Measurements from ENCODE around the gene MLEC. TPM values are rescaled to one million over a fixed set of nuclear protein-coding genes. Genes with fewer than 3 reads are reported as not detected.
A peak's percentile ranks its signal among the peaks of the same experiment; 100 is the strongest.

The MLEC gene
- total RNA-seq, 1 donor from 2014 or later: 144 TPM

DNA sequence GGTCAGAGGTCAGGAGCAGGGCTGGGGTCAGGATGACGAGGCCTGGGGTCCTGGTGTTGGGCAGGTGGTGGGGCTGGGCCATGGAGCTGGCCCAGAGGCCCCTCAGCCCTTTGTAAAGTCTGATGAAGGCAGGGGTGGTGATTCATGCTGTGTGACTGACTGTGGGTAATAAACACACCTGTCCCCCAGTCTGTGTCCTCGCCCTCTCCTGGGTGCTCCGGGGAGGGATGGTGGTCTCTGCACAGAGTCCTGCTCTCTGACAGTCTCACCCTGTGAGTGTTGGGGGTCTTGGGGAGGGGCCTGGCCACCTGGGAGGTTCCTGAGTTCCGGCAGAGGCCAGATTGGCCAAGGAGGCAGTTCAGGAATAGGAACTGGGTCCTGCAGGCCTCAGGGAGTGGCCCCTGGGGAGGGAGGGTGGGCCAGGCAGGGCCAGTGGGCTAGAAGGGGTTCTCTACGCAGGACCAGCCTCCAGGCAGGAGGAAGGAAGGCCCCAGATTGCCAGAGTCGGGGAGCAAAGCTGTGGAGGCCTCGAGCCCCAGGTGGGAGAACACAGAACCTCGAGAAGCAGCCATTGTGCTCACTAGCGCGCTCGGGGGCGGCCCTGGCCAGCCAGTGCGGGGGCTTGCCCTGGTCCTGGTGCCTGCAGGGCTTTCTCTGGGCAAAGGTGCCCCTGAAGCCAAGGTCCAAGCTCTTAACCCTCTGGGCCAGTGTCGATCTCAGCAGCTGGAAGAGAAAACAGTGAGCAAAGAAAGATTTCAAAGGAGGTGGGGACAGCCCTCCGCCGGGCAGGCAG lies 53.1 kb downstream of the MLEC start:
- Mint-ChIP-seq H3K4me3 (ENCODE audit: unreplicated experiment) (no peak overlapping the region), H3K27ac (ENCODE audit: unreplicated experiment) (no peak overlapping the region), H3K4me1 (ENCODE audit: low read depth) (no peaks in the 10 kb centered on the region), H3K9me3 (ENCODE audit: low read depth) (no peaks in the 10 kb centered on the region), H3K36me3 (ENCODE audit: low read depth) (no peaks in the 10 kb centered on the region), H3K27me3 (ENCODE audit: low read depth) (no peaks in the 10 kb centered on the region)
- peak; percentile 78 for DNase-seq (ENCODE audit: low spot score)
- TF ChIP-seq, protein P1, sequence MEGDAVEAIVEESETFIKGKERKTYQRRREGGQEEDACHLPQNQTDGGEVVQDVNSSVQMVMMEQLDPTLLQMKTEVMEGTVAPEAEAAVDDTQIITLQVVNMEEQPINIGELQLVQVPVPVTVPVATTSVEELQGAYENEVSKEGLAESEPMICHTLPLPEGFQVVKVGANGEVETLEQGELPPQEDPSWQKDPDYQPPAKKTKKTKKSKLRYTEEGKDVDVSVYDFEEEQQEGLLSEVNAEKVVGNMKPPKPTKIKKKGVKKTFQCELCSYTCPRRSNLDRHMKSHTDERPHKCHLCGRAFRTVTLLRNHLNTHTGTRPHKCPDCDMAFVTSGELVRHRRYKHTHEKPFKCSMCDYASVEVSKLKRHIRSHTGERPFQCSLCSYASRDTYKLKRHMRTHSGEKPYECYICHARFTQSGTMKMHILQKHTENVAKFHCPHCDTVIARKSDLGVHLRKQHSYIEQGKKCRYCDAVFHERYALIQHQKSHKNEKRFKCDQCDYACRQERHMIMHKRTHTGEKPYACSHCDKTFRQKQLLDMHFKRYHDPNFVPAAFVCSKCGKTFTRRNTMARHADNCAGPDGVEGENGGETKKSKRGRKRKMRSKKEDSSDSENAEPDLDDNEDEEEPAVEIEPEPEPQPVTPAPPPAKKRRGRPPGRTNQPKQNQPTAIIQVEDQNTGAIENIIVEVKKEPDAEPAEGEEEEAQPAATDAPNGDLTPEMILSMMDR (IDR thresholded peaks at IDR 0.05): no peak

DNA sequence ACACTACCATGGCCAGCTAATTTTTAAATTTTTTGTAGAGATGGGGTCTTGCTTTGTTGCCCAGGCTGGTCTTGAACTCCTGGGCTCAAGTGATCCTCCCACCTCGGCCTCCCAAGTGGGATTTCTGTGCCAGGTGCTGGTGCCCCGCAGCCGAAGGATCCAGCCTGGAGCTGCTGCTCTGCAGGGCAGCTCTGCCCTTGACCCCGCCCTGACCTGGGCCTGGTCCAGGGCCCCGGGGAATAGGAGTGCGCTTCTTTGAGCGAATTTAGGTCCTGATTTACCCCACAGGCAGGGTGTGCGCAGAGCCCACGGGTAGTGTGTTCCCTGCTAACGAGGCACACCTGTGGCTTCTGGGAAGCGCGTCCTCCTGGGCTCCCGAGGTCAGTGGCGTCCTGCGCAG lies 53.9 kb downstream of the MLEC start:
- Mint-ChIP-seq H3K9me3 (ENCODE audit: low read depth) (no peaks in the 10 kb centered on the region), H3K4me1 (ENCODE audit: low read depth) (no peaks in the 10 kb centered on the region), H3K27ac (ENCODE audit: unreplicated experiment) (no peak overlapping the region), H3K27me3 (ENCODE audit: low read depth) (no peaks in the 10 kb centered on the region), H3K36me3 (ENCODE audit: low read depth) (no peaks in the 10 kb centered on the region), H3K4me3 (ENCODE audit: unreplicated experiment) (no peak overlapping the region)
- no peak for DNase-seq (ENCODE audit: low spot score)
- TF ChIP-seq, protein P1 (IDR thresholded peaks at IDR 0.05): no peak

DNA sequence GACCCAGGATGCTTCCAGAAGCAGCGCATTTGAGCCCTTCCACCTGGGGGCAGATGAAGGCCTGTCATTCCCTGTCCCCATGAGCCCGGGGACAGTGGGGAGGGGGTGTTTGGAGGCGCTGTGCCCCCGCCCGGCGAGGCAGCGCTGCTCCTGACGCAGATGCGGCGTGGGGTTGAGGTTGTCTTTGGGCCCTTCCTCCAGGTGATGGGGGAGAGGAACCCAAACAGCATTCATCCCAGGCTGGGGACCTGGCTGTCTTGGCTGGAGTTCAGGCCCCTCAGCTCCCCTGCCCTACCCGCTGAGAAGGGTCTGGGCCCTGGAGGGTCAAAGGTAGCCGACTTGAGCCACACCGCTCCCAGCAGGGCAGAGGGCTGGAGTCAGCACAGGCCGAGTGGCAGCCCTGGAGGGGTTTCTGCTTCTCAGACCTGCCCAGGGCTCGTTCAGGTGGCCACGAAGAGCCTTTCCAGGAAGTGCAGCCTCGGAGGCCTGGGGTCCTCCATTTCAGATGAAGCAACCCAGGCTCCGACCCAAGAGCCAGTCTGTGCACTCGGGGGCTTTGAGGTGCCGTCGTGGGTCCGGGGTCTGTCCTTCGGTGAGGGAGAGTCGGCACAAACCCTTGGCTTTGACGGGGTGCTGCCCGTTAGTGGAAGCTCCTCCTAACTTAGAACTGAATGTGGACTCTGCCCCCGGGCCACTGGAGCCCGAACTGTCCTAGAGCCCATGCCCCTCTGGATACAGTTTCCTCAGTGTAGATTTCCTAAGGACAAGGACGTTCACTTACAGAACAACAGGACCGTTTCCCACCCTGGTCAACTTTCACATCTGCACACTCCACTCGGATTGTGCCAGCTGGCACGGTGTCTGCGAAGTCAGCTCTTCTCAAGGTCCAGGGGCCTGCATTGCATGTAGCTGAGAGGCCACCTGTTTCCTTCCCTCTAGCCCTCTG lies 54.8 kb downstream of the MLEC start:
- no peak overlapping the region for H3K4me3 Mint-ChIP-seq (ENCODE audit: unreplicated experiment)
- no peaks in the 10 kb centered on the region for H3K4me1 Mint-ChIP-seq (ENCODE audit: low read depth)
- no peaks in the 10 kb centered on the region for H3K27me3 Mint-ChIP-seq (ENCODE audit: low read depth)
- no peak overlapping the region for H3K27ac Mint-ChIP-seq (ENCODE audit: unreplicated experiment)
- H3K9me3 Mint-ChIP-seq (ENCODE audit: low read depth): no peaks in the 10 kb centered on the region
- TF ChIP-seq, protein P1 (IDR thresholded peaks at IDR 0.05): no peak
- no peaks in the 10 kb centered on the region for H3K36me3 Mint-ChIP-seq (ENCODE audit: low read depth)
- DNase-seq (ENCODE audit: low spot score): peak; percentile 76

DNA sequence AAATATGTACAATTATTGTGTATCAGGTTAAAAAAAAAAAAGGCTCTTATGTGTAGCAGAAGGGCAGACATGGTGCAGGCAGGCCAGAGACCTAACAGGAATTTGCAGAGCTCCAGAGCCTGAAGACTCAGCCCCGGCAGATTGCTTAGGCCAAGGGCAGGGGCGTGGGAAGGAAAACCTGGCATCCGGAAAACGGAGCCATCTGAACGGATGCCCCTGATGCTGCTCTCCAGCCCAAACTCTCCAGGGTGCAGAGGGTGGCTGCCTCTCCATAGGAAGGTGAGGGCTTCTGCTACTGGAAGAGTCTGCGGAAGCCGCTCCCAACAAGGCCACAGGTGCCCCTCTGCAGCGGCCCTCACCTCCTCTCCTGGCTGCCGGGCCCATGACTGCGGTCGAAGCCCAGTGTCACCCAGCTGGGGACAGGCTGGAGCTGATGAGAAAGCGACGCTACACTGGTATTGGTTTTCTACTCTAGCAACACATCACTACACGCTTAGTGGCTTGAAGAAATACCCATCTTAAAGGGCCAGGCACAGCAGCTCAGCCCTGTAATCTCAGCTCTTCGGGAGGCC lies 58.1 kb downstream of the MLEC start:
- DNase-seq (ENCODE audit: low spot score): peak; percentile 80
- Mint-ChIP-seq H3K4me1 (ENCODE audit: low read depth) (no peaks in the 10 kb centered on the region), H3K27me3 (ENCODE audit: low read depth) (no peaks in the 10 kb centered on the region), H3K9me3 (ENCODE audit: low read depth) (no peaks in the 10 kb centered on the region), H3K4me3 (ENCODE audit: unreplicated experiment) (no peak overlapping the region), H3K27ac (ENCODE audit: unreplicated experiment) (no peak overlapping the region), H3K36me3 (ENCODE audit: low read depth) (no peaks in the 10 kb centered on the region)
- TF ChIP-seq, protein P1 (IDR thresholded peaks at IDR 0.05): no peak

DNA sequence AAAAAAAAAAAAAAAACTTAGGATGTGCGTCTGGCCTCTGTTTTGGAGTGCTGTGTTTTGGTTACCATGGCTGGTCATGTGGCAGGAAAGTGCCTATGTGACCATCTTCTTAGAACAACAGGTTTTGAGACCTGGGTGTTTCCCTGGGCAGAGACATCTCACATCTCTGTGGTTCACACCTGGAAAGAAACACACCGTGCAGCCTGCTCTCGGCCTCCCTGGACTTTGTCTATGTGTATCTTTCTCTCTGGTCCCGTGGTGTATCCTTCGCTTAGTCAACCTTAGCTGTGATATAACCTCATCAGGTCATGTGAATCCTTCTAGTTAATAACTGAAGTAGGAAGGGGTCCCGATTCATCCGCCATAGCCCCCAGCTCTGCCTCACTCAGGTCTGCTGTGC lies 61.3 kb downstream of the MLEC start:
- Mint-ChIP-seq H3K27me3 (ENCODE audit: low read depth) (no peaks in the 10 kb centered on the region), H3K4me1 (ENCODE audit: low read depth) (no peaks in the 10 kb centered on the region), H3K4me3 (ENCODE audit: unreplicated experiment) (no peak overlapping the region), H3K36me3 (ENCODE audit: low read depth) (no peaks in the 10 kb centered on the region), H3K27ac (ENCODE audit: unreplicated experiment) (no peak overlapping the region), H3K9me3 (ENCODE audit: low read depth) (no peaks in the 10 kb centered on the region)
- TF ChIP-seq, protein P1 (IDR thresholded peaks at IDR 0.05): no peak
- DNase-seq (ENCODE audit: low spot score): peak; percentile 18

All from chondrocyte (in vitro differentiated cells).